ENCODE measurements around the gene TBC1D9.

TBC1D9 gene

DNA sequence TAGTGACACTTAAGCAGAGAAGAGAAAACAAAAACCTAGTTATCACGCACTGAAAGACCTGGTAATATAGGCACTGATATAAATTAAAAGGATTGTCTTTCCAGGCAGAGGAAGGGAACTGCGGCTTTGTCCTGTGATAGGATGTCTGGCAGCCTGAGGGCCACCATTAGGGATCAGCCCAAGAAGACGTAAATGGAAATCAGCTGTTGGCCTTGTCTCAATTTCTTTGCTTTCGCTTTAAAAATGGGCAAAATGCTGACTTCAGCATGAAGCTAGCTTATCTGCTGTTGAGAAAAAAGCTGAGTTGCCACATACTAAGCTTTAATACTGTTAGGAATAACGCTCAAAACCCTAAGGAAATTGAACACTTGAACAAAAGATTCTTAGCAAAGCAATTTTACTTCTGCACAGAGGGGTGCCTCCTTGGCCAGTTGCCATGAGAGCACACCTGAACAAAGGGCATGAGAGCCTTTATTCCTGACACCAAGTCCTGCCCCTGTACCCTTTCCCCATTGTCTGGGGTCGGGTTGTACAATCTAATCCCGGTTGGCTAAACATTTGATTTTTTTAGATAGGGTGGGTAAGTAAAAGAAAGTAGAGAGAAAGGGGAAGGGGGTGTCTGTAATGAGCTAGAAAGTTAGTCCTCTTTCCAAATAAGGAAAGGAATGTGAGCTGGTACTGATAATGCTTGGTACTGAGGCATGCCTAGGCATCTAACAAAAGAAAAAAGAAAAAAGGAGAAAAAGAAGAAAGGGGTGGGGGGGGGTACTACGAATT lies 102.3 kb downstream of the TBC1D9 start:
- no peak for DNase-seq (ENCODE audit: low read depth in 3 of 3, low spot score in 1 of 3)

DNA sequence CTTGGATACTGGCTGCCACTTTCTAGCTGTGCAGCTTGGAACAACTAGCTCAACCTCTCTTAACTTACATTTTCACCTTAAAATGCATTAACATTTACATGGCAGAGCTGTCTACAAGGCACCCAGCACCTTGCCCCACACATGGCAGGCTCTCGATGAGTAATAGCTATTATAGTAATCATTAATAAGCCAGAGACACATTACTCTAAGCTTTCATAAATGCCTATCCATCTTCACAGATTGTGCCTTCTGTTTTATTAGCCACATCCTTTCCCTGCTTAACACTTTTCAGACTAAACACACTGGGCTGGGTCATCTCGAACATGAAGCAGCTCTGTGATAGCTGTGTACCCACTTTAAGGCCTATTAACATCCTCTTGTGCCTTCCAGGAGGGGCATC lies 103.6 kb downstream of the TBC1D9 start:
- no peak for DNase-seq (ENCODE audit: low read depth in 3 of 3, low spot score in 1 of 3)

DNA sequence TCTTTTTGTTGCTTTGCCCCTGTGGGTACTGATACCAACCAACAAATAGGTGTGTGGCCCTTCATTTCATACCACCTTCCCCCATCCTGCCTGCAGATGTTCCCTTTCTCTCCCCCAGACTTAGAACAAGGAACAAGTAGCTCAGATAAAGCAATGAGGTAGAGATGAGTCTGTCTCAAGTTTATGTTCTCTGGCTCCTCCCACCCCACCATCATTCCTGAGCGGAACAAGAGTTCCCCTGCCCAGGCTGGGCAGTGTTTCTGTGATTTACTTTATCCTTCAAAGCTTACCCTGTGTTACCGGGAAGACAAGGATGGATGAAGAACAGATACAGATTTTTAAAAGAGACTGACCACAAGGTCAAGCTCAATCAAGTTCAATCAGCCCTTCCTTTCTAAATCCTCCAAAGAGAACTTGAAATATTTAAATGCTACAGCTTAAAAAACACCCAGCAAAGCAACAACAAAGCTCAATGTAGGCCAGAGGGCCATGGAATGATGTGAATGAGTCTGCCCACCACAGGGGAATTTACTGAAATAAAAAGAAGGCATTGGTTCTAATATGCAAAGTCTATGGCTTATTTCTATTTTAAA lies 107.4 kb downstream of the TBC1D9 start:
- DNase-seq (ENCODE audit: low read depth in 3 of 3, low spot score in 1 of 3), result no peak

DNA sequence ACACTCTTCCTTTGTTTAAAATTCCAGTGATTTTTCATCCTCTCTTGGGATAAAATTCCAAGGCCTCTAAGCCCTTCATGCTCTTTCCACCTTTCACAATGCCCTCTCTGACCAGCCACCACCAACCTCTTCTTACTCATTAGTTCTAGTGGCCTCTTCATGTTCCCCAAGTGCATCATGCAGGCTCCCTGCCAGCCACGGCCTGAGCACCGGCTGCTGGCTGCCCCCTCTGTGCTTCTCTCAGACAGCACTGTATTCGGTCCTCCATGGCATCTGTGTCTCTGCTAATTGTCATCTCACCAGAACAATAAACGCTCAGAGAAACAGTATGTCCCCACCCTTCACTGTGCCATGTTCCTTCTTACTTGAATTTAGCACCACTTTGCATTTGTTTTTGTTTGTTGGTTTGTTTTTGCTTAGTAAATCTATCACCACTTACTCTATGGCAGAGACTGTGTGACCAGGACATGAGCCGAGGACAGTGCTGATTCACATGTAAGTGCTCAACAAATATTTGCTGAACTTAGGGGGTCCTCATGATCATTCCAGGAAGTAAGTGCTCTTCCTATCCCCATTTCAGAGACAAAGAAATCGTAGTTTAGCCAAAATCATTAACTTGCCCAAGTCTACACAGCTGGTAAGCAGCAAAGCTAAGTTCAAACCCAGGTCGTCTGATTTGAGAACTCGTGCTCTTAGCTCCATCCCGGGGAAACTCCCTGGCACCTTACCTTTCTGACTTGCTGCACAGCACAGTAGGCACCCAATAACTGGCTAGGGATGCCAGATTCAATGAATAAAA lies 110.4 kb downstream of the TBC1D9 start:
- DNase-seq (ENCODE audit: low read depth in 3 of 3, low spot score in 1 of 3), result no peak

DNA sequence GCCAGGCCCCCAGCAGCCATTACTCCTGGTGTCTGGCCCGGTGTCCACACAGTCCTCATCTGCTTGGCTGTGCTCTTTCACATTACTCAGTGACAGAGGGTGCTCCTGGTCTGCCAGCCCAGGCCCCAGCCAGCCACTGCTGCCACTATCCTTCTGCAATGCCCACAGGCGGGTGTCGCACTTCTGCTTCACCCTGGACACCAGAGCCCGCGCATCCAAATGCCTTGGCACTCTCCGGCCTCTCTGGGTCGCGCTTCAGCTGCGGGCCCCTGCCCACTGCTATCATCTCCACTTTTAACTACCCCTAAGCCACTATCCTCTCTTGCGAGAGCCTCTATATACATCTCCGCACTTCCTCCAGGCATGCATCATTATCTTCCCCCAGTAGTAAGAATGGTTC lies 111.0 kb downstream of the TBC1D9 start:
- no peak for DNase-seq (ENCODE audit: low read depth in 3 of 3, low spot score in 1 of 3)

DNA sequence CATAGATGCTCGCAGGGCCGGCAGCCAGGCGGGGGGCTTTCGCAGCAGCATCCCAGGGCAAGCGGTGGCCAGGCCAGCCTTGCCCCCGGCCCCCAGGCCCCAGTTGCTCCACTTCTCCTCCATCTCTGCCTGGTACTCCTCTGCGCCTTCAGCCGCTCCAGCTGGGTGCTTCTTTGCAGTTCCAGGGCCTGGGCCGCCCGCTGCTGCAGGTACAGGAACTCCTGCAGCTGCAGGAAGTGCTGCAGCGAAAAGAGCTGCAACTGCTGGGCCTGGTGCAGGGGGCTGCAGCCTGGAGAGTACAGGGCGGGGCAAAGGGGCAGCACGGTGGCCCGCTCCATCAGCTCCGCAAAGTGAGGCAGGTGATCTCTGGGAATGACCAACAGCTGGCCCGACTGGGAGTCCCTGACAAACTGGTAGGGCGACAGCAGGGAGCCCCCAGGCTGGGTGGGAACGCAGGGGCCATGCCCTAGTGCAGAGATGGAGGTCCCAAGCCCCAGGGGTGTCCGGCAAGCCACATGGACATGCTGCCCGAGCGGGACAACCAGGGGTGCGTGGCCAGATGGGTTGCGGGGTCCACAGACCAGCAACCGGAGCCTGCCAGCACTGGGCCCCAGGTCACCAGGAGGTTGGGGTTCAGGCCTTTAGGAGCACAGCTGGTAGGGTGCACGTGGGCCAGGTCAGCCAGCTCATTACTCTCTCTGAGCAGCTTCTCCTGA lies 111.6 kb downstream of the TBC1D9 start:
- no peak for DNase-seq (ENCODE audit: low read depth in 3 of 3, low spot score in 1 of 3)

DNA sequence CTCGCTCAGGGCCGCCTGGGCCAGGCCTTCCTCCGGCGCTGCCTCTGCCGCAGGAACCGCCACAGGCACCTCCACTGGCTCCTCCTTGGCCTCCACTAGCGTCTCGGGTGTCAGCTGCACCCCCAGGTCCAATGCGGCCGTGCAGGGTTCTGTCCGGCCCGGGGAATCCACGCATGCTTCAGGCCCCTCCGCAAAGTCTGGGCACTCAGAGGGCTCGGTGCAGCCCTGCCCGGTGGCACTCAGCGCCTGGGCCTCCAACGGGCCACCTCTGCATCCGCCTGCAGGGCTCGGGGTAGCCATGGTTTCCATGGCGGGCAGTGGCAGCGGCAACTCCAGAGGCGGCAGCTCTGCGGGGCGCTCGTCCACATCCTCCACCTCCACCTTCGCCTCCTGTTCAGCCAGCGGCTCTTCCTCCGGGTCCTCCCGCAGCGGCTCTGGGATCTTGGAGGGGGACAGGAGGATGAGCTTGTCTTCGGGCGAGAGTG lies 112.6 kb downstream of the TBC1D9 start:
- no peak for DNase-seq (ENCODE audit: low read depth in 3 of 3, low spot score in 1 of 3)

DNA sequence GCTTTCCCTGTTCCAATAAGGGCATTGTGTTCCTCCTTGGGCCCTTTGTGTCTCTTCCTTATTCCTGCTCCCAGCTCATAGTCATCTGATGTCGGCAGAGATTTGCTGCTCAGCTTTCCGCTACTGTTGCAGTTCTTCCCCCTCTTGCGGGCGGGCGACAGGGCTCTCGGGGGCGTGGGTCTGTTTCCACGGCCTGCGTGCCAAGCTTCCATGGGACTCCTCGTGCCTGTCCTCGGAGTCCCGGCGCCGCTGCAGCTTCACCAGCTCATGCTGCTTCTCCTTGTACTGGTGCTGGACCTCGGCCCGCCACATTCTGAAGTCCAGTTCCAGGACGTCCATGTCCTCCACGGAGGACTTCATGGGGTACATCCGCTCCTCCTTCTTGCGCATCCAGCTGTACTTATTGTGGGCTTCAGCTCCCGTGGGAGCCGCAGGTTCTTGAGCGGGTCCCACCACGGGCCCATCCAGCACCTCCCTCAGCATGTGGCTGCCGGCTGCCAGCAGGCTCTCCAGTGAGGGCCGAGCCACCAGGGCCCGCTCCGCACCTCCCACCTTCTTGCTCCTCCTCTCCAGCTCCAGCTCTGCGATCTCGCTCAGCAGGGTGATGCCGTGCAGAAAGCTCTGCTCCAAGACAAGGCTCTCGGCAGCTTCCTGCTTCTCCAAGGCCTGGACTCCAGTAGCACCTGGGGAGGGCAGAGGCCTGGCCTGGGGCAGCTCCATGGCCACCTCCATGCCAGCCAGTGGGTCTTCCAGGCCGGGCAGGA lies 113.3 kb downstream of the TBC1D9 start:
- no peak for DNase-seq (ENCODE audit: low read depth in 3 of 3, low spot score in 1 of 3)

DNA sequence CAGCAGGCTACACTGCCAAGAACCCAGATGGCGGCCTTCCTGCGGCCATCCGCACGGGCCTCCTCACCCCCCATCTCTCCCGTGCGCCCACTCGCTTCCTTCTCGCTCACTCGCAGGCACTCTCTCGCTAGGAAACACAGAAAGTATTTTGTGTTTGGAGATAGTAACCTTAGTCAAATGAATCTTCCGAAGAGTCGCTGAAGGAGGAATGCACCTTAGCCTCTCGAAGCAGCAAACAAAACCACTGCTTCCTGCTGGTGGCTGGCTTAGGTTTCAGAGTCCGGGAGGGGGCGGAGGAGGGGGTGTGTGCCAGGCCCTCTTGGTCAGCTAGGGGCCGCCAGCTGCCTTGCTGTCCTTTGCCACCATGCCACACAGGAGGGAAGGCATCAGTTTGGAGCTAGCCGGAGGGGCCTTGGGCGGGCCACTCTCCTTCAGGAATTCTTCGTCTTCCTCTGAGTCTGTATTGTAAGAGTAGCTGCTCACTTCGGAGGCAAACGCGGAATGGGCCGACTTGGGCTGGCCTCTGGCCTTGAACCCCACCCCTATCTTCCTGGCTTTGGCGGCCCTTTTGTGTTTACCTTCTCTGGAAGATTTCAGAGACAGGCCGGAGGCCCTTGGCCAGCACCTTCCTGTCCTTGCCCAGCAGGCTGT lies 114.3 kb downstream of the TBC1D9 start:
- no peak for DNase-seq (ENCODE audit: low read depth in 3 of 3, low spot score in 1 of 3)

DNA sequence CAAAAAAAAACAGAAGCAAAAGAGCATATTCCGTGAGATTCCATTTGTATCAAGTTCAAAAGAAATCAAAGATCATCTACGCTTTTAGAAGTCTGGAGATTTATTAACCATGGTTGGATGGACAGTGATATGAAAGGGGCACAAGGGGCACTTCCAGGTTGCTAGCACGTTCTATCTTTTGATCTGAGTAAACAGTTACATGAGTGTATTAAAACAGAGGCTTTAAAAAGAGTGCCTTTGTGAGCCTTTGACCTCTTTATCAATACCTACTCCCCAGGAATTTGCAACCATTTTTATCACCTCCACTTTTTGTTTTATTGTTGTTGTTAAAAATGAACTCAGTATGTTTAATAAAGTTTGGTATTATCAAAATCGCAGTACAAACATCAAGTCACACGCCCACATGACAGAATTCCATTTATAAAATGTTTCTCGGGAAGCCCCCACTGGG lies 115.1 kb downstream of the TBC1D9 start:
- DNase-seq (ENCODE audit: low read depth in 3 of 3, low spot score in 1 of 3), result no peak

DNA sequence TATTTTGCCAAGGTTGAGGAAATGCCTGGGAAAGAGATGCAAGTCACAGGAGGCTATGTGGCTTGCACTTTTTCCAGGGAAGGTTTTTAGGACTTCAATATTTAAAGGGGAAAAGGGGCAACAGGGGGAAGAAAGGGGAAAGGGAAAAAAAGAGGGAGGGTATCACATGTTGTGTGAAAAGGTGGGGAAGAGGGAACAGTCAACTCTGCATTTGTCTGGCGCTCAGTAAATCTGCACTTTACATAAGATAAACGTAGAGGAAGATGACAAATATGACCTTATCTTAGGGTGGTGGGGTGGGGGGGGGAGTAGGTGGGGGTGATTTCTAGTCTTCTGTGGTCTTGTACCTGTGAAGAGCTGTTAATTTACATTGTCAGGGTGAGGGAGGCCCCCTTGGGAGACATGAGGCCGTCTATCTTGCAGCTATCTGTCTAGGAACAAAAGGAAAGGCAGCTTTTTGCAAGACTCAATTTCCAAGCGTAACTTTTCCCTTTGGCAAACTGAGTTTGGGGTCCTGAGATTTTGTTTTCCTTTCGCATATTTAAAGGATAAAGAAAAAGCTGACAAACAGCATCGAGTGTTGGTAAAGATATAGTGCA lies 115.9 kb downstream of the TBC1D9 start:
- DNase-seq (ENCODE audit: low read depth in 3 of 3, low spot score in 1 of 3), result no peak

DNA sequence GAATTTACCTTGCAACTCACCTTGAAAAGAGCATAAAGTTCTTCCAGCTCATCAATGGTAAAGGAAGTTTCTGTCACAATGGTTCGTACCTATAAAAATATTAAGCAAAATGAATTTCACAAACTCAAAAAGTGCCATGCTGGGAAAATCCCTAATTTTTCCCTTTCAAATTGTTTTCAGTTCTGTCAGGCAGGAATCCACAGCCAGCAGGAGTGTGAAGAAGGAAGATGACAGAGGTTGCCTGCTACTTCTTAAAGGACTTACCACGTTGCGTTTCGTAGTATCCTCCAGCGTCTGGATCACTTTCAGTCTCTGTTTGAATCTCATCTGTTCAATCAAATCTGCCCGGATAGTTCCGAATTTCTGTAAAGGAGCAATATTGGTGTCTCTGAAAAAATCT lies 117.1 kb downstream of the TBC1D9 start:
- DNase-seq (ENCODE audit: low read depth in 3 of 3, low spot score in 1 of 3), result no peak

DNA sequence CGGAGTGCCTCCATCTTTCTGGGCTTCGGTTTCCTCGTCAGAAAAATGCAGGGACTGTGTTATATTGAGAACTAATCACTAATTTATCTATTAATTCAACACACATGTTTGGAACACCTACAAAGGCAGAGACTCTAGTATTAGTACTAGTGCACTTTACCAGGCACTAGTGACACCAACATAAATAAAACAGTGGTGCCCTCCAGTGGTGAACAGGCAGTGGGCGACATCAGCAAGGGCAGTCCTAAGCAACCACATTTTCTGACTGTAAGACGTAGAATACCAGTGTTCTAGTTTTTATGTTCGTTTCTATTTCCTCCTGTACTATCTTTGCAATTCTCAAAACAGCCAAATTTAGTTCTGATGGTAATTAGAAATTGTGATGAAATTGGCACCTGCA lies 118.3 kb downstream of the TBC1D9 start:
- DNase-seq (ENCODE audit: low read depth in 3 of 3, low spot score in 1 of 3), result no peak

DNA sequence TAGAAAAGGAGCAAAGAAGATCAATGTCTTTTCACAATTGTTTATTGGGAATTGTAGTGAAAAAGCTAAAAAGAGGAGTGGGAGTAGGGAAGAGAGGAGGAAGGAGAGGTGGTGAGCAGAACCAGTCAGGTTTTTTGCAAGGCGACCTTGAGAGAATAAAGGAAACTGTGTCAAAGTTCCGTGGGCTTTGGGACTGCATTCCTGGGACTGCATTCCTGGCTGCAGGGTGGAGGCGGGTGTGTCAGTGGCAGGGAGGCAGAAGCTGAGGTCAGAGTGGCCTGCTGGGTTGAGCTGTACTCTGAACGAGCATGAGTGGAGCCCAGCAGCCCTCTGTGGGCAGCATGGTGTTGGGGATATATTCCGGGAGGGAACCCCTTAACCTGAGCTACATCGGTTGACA lies 120.6 kb downstream of the TBC1D9 start:
- no peak for DNase-seq (ENCODE audit: low read depth in 3 of 3, low spot score in 1 of 3)

DNA sequence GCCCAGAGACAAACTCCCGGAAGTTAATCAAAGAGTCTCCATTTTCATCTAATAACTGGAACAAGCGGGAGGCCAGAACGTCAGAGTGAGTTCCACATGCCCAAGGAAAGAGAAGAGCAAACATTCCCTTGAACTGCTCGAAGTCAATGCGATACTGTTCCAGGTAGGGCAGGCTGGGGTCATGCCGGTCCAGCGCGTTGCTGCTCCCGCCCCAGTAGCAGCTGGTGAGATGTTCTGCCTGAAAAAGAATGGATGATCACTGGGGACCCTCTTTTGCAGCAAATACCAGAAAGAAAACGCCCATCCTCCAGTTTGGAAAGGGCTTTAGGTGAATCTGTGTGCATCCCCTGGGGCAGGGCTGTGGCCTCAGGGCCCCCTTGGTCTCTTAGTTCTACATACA lies 122.2 kb downstream of the TBC1D9 start:
- no peak for DNase-seq (ENCODE audit: low read depth in 3 of 3, low spot score in 1 of 3)

DNA sequence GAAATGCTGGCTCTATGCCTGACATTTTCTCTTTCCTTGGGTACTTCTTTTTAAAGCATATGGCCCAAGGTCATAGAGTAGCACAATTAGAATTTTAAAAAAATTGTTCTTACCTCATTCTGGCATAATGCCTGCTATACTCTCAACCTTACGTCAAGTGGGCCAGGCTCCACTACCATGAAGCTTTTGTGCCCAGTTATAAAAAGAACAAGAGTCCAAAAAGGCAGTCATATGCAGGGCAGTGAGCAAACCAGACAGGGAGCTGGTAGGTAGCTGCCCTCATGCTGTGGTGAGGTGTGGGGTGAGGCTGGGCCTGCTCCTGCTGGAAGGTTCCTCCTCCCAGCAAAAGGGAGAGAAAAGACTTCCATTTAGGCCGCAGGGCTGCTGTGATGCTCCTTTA lies 123.1 kb downstream of the TBC1D9 start:
- DNase-seq (ENCODE audit: low read depth in 3 of 3, low spot score in 1 of 3), result no peak

DNA sequence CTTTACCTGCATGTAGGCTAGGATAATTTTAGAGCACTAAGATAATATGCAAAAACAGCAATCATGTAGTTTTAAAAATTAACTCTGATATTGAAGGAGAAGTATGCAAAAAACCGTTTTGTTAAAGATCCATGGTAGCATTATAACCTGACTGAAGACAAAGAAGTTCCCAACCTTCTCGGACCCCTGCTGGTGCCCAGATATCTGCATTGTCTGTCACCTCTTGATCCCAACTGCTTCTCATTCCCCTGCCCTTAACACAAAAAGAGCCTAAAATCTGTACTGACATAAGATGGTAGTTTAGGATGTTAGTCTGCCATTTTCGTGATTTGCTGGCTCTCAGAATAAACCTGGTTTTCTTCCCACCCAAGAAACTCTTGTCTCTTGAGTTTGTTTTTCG lies 125.9 kb downstream of the TBC1D9 start:
- DNase-seq (ENCODE audit: low read depth in 3 of 3, low spot score in 1 of 3), result no peak

DNA sequence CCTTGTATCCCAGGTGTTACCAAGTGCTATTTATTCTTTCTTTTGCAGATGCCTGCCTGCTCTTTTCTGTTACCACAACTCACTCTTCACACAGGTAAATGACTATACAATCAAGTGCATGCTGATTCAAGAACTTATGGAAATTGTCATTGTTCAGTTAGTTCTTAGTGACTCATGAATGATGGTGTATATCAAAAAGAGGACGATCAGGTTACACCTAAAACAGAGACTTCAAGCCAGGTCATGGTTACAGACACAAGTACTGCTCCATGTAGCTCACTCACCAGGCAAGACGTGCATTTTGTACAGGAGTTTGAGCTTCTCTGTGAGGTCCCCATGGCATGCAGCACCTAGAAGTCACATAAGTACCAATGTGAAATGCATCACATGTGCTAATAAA lies 128.2 kb downstream of the TBC1D9 start:
- no peak for DNase-seq (ENCODE audit: low read depth in 3 of 3, low spot score in 1 of 3)

DNA sequence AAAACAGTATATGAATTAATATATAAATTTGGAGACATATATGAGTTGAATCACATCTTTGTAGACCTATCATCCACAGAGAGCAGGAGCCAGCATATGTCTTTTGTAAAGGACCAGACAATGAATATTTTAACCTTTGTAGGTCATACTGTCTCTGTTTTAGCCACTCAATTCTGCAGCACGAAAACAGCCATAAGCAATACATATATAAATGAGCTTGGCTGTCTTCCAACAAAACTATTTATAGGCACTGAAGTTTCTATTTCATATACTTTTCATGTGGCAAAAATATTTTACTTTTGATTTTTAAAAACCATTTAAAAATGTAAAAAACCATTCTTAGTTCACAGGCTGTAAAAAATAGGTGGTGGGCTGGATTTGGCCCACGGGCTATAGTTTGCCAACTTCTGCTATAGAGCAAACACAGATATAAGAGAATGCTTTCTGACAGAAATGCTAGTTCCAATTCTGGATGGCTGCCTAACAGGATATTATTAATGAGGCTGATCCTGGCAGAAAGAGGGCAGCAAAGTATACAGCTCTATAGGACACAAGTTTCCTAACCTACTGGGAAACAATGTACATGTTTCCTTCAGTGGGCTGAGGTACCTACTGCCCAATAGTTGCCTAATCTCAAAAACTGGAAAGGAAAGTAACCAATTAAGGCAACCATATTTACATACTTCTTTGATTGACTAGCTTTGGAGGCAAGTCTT lies 129.4 kb downstream of the TBC1D9 start:
- DNase-seq (ENCODE audit: low read depth in 3 of 3, low spot score in 1 of 3), result no peak
